ENCODE measurements around the gene CYP4Z1.
"Not testable (repeated sequence)": the region's sequence is repeated elsewhere in the genome, so short reads cannot be mapped to it uniquely, and the experiment has no call there.

Gene CYP4Z1

DNA sequence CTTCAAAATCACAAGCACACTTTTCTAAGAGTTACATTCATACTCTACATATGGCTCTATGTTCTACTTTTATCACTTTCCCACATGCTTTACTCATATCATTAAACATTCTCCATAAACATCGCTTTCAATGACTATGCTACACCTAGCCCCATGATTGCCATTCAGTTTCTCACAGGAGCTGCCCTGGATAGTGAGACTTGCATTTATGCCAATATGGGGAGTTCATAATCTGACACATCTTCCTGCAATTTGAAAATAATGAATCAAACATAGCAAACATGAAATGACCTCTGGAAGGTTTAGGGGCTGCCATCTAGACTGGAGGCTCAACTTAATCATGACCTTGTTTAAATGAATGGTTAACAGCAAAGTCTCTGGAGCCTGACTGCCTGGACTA is 61.2 kb downstream of the CYP4Z1 start:
- no peak for DNase-seq

DNA sequence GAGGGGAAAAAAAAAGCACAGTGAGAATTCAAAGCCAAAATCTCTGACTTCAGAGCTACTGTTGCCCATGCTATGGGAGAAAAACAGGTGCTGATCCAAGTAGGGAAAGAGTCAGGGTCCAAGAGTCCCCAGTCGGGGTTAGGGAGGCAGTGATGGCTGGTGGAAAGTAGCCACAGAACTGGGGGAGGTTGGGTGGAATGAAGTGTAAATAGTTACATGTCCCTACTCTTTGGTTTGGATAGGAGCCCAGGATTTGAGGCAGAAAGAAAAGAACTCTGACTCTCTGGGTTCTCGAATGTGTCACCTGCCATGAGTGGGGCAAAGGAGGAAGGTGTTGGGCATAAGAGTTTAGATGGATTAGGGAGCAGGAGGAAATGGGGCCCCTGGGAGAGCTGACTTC is 61.8 kb downstream of the CYP4Z1 start:
- DNase-seq, result not testable (repeated sequence)

DNA sequence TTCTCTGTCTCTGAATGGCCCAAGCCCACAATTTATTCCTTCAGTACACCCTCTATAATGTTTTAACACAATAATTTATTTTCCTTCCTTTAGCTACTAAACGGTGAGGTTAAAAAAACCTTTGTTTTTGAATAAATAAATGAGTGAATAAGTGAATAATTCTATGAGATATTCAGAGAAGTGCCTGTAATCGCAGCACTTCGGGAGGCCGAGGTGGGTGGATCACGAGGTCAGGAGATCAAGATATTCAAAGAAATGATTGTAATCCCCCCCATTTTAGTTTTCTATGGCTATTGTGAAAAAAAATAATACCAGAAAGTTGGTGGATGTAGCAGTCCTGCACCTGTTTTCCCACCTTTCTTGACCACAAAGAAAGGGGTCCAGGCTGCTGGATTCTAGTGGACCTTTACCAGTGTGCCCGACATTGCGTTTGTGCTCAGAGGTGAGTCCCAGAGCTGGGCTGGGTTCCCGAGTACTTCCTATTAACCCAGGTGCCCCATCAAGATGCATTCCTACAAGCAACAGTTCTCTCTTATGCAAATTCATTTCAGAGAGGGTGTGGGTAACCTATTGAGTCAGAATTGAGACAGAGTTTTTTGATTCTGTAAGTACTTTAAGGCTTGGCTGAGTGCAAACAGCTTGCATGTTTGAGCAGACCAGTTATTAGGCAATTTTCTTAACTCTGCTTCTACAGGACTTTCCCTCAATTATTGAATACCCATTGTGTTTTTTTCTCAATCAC is 62.6 kb downstream of the CYP4Z1 start:
- DNase-seq, result not testable (repeated sequence)

DNA sequence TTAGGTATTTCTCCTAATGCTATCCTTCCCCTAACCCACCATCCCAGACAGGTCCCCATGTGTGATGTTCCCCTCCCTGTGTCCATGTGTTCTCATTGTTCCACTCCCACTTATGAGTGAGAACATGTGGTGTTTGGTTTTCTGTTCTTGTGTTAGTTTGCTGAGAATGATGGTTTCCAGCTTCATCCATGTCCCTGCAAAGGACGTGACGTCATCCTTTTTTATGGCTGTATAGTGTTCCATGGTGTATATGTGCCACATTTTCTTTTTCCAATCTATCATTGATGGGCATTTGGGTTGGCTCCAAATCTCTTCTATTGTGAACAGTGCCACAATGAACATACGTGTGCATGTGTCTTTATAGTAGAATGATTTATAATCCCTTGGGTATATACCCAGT is 65.6 kb downstream of the CYP4Z1 start:
- not testable (repeated sequence) for DNase-seq

DNA sequence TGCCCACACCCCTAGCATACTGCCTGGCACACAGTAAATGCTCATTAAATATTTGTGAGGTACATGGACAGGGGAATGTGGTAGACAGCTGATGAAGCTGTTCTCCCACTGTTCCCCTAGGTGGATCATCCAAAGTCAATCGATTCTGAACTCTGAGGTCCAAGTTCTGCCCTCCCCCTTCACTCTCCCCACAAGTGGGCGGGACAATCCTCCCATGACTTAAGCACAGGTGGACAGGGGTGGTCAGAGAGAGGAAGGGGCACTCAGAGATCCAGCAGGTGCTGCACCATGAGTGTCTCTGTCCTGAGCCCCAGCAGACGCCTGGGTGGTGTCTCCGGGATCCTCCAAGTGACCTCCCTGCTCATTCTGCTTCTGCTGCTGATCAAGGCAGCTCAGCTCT is 70.2 kb downstream of the CYP4Z1 start, which contains the start of gene CYP4A22:
TSS of gene CYP4A22 (plus strand) at position 244 of the 400 bp plus-strand sequence. CDS start at position 289, 45 bp downstream.
- DNase-seq, result no peak

DNA sequence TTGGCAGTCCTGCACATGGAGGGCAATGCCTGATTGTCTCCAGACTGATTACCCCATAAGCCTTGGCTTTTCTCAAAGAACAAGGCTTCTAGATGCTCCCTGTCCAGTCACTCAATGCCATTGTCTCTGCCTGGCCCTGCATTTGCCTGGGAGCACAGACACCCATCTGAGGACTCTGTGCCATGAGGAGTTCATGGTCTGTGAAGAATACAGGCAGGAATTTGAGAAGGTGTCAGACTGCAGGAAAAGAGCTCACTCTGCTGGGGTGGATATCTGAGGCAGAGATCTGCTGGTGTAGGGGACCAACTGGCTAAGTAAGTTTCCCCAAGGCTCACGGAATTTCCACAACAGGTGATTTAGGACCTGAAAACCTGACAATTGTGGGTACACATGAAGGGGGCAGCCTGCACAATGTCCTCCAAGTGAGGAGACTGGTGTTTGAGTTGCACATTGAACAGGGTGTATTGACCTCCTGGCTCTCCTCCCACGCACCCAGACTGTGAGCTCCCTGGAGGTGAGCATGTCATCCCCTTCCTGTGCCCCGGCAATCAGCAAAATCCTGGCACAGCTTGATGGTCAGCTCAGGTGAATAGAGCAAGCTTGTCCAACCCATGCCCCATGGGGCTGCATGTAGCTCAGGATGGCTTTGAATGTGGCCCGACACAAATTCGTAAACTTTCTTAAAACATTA is 71.0 kb downstream of the CYP4Z1 start:
- no peak for DNase-seq

DNA sequence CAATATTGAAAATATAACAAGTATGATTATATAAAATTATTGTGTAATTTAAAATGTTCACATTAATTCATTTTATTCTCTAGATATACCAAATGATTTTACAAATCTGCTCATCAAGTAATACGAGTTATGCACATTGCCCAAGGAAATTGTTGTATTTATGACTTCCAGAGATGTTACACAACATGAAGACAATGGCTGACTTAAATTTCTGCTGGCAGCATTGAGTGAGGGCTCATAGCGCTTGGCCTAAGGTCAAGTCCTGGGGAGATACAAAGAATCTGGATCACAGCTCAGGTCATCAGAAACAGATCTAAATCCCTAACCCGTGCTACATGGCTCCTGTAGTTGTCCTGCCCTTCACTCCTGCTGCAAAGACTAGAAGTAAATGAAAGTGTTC is 73.3 kb downstream of the CYP4Z1 start:
- DNase-seq, result not testable (repeated sequence)

DNA sequence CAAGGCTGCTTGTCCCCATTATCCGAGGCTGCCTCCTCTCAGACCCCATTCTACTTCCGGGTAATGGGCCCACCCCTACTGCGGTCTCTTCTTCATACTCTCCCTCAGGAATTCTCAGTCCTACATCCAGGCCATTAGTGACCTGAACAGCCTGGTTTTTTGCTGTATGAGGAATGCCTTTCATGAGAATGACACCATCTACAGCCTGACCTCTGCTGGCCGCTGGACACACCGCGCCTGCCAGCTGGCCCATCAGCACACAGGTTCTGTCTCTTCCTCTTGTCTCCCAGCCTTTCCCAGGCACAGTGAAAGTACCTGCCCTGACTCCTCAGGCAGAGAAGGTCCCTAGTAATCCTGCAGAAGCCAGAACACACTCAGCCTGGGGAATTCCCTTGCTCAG is 76.6 kb downstream of the CYP4Z1 start:
- not testable (repeated sequence) for DNase-seq

DNA sequence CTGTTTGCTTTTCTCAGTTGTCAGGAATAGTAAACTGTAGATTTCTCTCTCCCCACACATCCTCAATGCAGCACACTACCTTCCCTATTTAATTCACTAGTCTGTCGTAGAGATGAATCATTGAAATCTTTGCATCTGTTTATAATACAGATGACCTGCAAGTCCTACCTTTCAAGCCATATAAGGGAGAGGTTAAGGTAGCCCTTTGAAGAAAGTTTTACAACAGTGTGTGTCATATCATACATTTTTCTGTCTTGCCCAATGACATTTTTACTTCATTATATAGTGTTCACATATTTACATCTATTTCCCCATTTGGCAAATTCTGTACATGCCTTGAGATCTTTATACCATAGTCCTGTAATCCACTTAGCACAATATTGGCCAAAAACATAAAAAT is 79.5 kb downstream of the CYP4Z1 start:
- DNase-seq, result not testable (repeated sequence)

DNA sequence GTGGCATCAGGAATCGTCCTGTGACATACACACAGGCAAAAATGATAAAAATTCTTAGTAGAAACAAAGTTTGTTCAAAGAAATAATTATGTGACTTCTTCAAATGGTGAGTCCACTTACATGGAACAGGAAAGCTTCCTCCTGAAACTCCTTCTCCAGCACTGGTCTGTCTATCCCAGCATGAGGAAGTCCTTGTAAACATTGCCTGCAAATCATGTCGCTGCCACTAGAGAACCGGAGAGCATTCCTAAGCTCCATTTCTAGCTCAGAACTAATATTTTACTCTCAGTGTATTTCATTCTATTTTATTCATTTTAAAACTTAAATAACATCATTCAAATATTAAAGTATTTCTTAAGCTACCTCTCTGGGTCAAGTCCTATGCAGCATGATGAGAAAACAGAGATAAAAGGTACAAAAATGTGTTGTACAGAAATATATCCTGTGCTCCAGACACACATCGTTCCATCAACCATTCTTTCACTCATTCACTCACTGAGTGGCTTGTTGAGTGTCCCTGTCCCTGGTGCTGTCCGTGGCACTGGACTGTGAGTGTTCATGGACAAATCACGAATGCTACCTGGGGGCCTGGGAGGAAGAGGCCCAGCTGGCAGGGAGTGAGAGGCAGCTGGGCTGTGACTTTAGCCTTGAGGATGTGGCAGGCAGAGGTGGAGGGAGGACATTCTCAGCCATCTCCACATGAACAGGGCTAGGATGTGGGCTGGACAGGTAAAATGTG is 80.2 kb downstream of the CYP4Z1 start:
- DNase-seq, result no peak

DNA sequence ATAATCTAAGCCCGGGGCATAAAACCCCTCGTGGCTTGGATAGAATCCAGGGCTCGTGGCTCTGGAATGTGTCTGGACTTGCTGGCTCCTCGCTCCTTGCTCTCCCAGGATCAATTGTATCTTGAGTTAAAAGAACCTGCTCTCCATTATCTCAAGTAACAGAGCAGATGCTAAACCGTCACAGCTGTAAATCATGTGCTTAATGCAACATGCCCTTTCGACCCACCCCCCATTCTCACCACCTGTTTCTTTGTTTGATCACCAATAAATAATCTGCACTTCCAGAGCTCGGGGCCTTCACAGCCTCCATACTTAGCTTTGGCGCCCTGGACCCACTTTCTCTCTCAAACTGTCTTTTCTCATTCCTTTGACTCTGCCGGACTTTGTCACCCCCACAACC is 82.1 kb downstream of the CYP4Z1 start:
- DNase-seq, result not testable (repeated sequence)

DNA sequence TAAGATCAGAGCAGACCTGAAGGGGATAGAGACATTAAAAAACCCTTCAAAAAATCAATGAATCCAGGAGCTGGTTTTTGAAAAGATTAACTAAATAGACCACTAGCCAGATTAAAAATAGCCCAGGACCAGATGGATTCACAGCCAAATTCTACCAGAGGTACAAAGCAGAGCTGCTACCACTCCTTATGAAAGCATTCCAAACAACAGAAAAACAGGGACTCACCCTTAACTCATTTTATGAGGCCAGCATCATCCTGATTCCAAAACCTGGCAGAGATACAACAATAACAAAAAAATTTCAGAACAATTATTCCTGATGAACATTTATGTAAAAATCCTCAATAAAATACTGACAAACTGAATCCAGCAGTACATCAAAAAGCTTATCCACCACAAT is 89.4 kb downstream of the CYP4Z1 start:
- DNase-seq, result not testable (repeated sequence)

DNA sequence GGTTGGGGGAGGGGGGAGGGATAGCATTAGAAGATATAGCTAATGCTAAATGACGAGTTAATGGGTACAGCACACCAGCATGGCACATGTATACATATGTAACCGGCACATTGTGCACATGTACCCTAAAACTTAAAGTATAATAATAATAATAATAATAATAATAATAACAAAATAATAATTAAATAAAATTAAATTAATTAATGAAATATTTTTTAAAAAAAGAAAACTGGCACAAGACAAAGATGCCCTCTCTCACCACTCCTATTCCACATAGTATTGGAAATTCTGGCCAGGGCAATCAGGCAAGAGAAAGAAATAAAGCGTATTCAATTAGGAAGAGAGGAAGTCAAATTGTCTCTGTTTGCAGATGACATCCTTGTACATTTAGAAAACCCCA is 90.9 kb downstream of the CYP4Z1 start:
- DNase-seq, result not testable (repeated sequence)

DNA sequence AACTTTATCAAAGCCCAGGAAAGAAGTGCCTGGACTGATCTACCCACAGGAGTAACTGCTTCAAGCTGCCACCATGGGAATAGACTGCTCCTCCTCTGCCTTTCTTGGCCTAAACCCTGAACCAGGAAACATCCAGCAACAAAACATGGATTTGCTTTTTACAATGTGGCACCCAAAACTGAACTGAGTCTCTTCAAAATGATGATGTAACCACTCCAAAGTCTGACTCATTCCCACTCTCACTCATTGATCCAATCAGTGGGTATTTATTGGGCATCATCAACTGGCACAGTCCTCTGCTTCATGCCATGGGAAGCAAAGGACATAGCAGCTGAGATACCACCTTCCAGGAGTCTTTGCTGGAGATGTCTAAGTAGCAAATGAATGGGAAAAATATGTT is 93.7 kb downstream of the CYP4Z1 start:
- no peak for DNase-seq

DNA sequence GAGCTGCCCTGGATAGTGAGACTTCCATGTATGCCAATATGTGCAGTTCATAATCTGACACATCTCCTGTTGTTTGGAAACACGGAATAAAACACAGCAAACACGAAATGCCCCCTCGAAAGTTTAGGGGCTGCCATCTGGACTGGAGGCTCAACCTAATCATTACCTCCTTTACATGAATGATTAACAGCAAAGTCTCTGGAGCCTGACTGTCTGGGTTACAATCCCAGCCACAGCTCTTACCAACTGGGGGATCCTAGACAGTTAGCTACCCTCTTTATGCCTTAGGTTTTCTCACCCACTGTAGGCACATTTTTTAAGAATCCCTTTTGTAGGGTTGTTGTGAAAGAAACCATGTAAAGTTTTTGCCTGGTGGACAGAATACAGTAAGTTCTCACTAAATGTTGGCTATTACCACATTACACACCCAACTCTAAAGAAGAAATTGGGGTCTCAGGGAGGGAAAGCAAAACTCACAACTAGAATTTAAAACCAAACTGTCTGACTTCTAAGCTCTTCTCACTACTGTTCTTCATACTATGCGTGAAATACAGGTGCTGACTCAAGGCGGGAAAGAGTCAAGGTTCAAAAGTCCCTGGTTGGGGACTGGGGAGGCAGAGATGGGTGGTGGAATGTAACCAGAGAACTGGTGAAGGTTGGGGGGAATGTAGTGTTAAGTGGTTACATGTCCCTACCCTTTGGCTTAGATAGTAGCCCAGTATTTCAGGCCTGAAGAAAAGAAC is 94.4 kb downstream of the CYP4Z1 start:
- no peak for DNase-seq

DNA sequence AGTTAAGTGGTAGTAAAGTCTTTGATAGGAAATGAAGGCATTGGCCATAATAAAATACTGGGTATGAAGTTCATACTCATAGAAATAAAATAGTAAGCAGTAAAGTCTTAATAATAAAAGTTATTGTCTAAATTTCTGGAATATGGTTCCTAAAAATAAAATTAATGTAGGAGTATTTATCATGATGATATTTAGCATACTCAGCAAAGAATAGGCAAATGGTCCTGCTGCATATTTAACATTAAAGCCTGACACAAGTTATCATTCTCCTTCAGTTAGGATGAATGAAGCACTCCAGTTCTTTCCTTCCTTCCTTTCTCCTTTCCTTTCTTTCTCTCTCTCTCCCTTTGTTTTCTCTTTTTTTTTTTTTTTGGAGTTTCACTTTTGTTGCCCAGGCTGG is 97.5 kb downstream of the CYP4Z1 start:
- DNase-seq, result no peak
